Panc1 (cell line): ENCODE results near the gene SATB1. TPM values are rescaled to one million over a fixed set of nuclear protein-coding genes. Genes with fewer than 3 reads are reported as not detected.

Experiments used
- ATAC-seq: fragments of 200-7000 bp; cut with Tn5 transposase; 2 replicates; pipeline ENCODE4 v1.9.1; 2020; ENCODE audit warnings: mild to moderate bottlenecking, moderate library complexity
- BruUV-seq: library from RNA; stranded (reverse); fragments of 400-500 nt; replicated peaks from 2 replicates; lab custom pipeline; 2021; lab: Mats Ljungman, UMichigan
- CTCF ChIA-PET: fragments of 300-600 bp; sonication (Branson Sonifier 250); formaldehyde crosslinking; loops from one replicate; lab custom pipeline; 2022; ENCODE audit warnings: antibody characterized with exemption; lab: Charles Lee
- POLR2A ChIA-PET: fragments of 300-600 bp; sonication (Branson Sonifier 250); formaldehyde crosslinking; loops from one replicate; lab custom pipeline; 2022; ENCODE audit warnings: antibody characterized with exemption; lab: Charles Lee
- DNase-seq: peaks from one replicate; pipeline ENCODE4 v3.0.0-alpha.2; 2010; ENCODE audit warnings: low read depth, low spot score
- H3K27ac ChIP-seq: 2 replicates; pipeline ENCODE4 v1.5.1; 2011; ENCODE audit warnings: mild to moderate bottlenecking, low read length, inconsistent platforms
- H3K27me3 ChIP-seq: fragments of 200-500 bp; sonication (Bioruptor generic); 2 replicates; pipeline ENCODE4 v1.6.0; 2014; ENCODE audit warnings: low read length, inconsistent platforms; ENCODE audit not compliant: control insufficient read depth, insufficient read depth
- H3K36me3 ChIP-seq: fragments of 200-500 bp; sonication (Bioruptor generic); 2 replicates; pipeline ENCODE4 v1.5.1; 2014; ENCODE audit warnings: inconsistent platforms, mild to moderate bottlenecking, low read length, moderate library complexity; ENCODE audit not compliant: control insufficient read depth, insufficient read depth
- H3K4me1 ChIP-seq: 2 replicates; pipeline ENCODE4 v1.5.1; 2011; ENCODE audit warnings: inconsistent platforms, mild to moderate bottlenecking, low read length, moderate library complexity; ENCODE audit not compliant: control insufficient read depth, insufficient read depth
- H3K4me3 ChIP-seq, 2 experiments: 2 replicates each; pipeline ENCODE4 v1.5.1; 2011 to 2012; ENCODE audit warnings: low read depth in 2 of 2, low read length in 2 of 2, mild to moderate bottlenecking in 2 of 2, inconsistent platforms in 1 of 2, moderate library complexity in 1 of 2
- H3K9me3 ChIP-seq: fragments of 200-500 bp; sonication (Bioruptor generic); 2 replicates; pipeline ENCODE4 v1.5.1; 2014; ENCODE audit warnings: low read depth, mild to moderate bottlenecking, inconsistent platforms, low read length, moderate library complexity; ENCODE audit not compliant: control insufficient read depth, insufficient read depth
- CTCF ChIP-seq: fragments of 450-650 bp; IDR thresholded peaks from 2 replicates; pipeline ENCODE4 v1.5.1; 2017; ENCODE audit warnings: mild to moderate bottlenecking
- POLR2AphosphoS5 ChIP-seq: IDR thresholded peaks from 2 replicates; pipeline ENCODE4 v1.6.1; 2012; ENCODE audit warnings: mild to moderate bottlenecking, low read depth, low read length, moderate library complexity
- SIN3A ChIP-seq: IDR thresholded peaks from 2 replicates; pipeline ENCODE4 v1.6.1; 2012; ENCODE audit warnings: low read depth, mild to moderate bottlenecking, low read length, moderate library complexity, borderline replicate concordance; ENCODE audit not compliant: insufficient read depth
- TCF7L2 ChIP-seq: IDR thresholded peaks from 2 replicates; pipeline ENCODE4 v1.6.1; 2011; ENCODE audit warnings: mild to moderate bottlenecking, low read depth, low read length, inconsistent platforms
- in situ Hi-C: cut with HindIII; loops from 2 replicates; pipeline ENCODE4 v1.10.0; 2016; ENCODE audit warnings: low sequenced_read_pairs, low pct_unique_long_range_greater_than_20kb
- intact Hi-C: fragments of 100-400 bp; cut with micrococcal nuclease; formaldehyde crosslinking; loops from one replicate; pipeline ENCODE4 v1.10.0; 2022; ENCODE audit not compliant: unreplicated experiment
- total RNA-seq: library from RNA; stranded (reverse); gene quantifications from one replicate; pipeline ENCODE4 v1.2.1, GENCODE V29; 2021; ENCODE audit not compliant: unreplicated experiment
- TF ChIP-seq, protein P1 (sequence below), 2 experiments: IDR thresholded peaks; 2 replicates each; pipeline ENCODE4 v1.6.1; 2011 to 2012; ENCODE audit warnings: low read depth in 2 of 2, control low read depth in 1 of 2, low read length in 1 of 2, mild to moderate bottlenecking in 1 of 2, moderate library complexity in 1 of 2; ENCODE audit not compliant: insufficient read depth in 1 of 2

The SATB1 gene
- total RNA-seq, 1 experiment from 2014 or later: 0.31 TPM

DNA sequence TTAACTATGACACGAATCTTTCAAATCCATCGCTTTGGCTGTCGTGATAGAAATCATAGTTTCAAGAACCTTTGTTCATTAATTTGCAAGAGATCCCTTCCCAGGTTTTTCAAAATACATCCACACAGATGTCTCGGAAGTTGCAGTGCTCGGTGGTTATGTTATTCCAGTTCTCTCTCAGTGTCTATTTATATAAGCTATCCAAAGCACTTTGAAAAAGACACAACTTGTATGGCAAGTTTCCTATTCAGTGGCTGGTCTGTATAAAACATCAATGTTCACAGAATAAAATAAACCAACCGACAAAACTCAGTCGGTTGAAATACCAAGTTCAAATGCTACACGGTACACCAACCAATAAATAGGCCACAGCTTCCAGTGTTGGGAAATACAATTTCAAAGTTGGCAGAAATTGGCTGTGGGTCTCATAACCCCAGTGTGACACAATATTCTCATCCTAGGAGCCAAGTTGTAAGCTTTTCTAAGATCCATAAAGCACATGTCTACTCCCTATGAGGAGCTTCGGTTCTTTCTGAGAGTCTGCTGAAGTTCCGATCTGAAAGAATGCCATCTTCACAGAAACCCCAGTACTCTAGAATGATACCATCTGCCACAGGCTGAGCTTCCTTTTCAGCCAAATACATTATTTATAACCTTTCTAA, 23.7 kb downstream of the SATB1 start:
- H3K27me3 ChIP-seq: no peaks in the 10 kb centered on the region
- no peak for ATAC-seq
- intact Hi-C loops: no loop called here
- TF ChIP-seq TCF7L2: no peak
- no peak for TF ChIP-seq POLR2AphosphoS5
- no peak for TF ChIP-seq CTCF
- TF ChIP-seq, protein P1, sequence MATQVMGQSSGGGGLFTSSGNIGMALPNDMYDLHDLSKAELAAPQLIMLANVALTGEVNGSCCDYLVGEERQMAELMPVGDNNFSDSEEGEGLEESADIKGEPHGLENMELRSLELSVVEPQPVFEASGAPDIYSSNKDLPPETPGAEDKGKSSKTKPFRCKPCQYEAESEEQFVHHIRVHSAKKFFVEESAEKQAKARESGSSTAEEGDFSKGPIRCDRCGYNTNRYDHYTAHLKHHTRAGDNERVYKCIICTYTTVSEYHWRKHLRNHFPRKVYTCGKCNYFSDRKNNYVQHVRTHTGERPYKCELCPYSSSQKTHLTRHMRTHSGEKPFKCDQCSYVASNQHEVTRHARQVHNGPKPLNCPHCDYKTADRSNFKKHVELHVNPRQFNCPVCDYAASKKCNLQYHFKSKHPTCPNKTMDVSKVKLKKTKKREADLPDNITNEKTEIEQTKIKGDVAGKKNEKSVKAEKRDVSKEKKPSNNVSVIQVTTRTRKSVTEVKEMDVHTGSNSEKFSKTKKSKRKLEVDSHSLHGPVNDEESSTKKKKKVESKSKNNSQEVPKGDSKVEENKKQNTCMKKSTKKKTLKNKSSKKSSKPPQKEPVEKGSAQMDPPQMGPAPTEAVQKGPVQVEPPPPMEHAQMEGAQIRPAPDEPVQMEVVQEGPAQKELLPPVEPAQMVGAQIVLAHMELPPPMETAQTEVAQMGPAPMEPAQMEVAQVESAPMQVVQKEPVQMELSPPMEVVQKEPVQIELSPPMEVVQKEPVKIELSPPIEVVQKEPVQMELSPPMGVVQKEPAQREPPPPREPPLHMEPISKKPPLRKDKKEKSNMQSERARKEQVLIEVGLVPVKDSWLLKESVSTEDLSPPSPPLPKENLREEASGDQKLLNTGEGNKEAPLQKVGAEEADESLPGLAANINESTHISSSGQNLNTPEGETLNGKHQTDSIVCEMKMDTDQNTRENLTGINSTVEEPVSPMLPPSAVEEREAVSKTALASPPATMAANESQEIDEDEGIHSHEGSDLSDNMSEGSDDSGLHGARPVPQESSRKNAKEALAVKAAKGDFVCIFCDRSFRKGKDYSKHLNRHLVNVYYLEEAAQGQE (IDR thresholded peaks at IDR 0.05; ENCODE audit: insufficient read depth in 1 of 2, low read depth in 2 of 2, low read length in 1 of 2): no peak
- TF ChIP-seq SIN3A: no peak
- no peaks in the 10 kb centered on the region for H3K36me3 ChIP-seq
- no peak for DNase-seq
- in situ Hi-C loops: no loop called here
- no peak overlapping the region for H3K4me3 ChIP-seq
- BruUV-seq: no TSS peak
- H3K9me3 ChIP-seq: no peaks in the 10 kb centered on the region
- ChIA-PET CTCF (no interaction called here), POLR2A (no interaction called here)
- no peaks in the 10 kb centered on the region for H3K4me1 ChIP-seq
- no peak overlapping the region for H3K27ac ChIP-seq

DNA sequence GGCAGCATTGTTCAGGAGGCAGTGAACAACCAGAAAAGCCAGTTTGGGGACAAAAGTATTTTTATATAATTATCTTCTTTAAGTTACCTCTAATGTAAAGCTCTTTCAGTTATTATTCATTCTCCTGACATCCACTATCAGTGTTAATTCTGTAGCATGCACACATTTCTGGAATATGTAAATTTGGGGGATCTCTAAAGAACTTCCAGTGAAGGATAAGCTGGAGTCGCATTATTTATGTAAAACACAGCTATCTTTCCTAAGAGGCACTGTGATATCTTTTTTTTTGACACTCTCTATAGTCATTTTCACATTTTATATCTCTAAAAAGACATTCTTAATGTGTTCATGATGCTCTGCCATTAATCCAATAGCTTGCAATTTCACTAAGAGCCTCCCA, 26.7 kb downstream of the SATB1 start:
- CTCF ChIA-PET: no interaction called here
- DNase-seq: no peak
- in situ Hi-C loops: no loop called here

More for the DNA sequence above, 26.7 kb downstream of the SATB1 start:
- no peak for ATAC-seq
- H3K27me3 ChIP-seq: no peaks in the 10 kb centered on the region
- H3K27ac ChIP-seq: no peak overlapping the region
- H3K4me1 ChIP-seq: no peaks in the 10 kb centered on the region
- intact Hi-C loops: no loop called here
- H3K9me3 ChIP-seq: no peaks in the 10 kb centered on the region
- no peak overlapping the region for H3K4me3 ChIP-seq
- no peaks in the 10 kb centered on the region for H3K36me3 ChIP-seq
- POLR2A ChIA-PET: no interaction called here
- no TSS peak for BruUV-seq
- TF ChIP-seq SIN3A (no peak), TCF7L2 (no peak), POLR2AphosphoS5 (no peak), CTCF (no peak)
- TF ChIP-seq, protein P1 (IDR thresholded peaks at IDR 0.05; ENCODE audit: insufficient read depth in 1 of 2, low read depth in 2 of 2, low read length in 1 of 2): no peak
